Fibroblast of lung (primary cell): ENCODE data around the gene EBF3.

ENCODE experiments used
- EZH2 ChIP-seq: IDR thresholded peaks from 2 replicates; pipeline ENCODE4 v1.5.1; 2012; ENCODE audit warnings: low read length, control low read depth, mild to moderate bottlenecking; ENCODE audit errors: missing control alignments
- TF ChIP-seq, protein P1 (sequence below), 2 donors: IDR thresholded peaks in 1 of 2; conservative IDR thresholded peaks in 1 of 2; 1 replicate in 1 of 2; 2 replicates in 1 of 2; pipeline ENCODE4 v1.5.1; 2011 to 2012; ENCODE audit warnings: low read length in 2 of 2, control low read depth in 1 of 2, inconsistent platforms in 1 of 2, low read depth in 1 of 2, mild to moderate bottlenecking in 1 of 2

DNA sequence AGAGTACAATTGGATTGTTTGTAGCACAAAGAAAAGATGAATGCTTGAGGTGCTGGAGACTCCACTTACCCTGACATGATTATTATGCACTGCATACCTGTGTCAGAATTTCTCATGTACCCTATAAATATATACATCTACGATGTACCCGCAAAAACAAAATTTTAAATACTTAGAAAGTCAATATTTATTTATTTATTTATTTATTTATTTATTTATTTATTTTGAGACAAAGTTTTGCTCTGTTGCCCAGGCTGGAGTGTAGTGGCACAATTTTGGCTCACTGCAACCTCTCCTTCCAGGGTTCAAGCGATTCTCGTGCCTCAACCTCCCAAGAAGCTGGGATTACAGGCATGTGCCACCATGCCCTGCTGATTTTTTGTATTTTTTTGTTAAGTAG is 35.1 kb upstream of the EBF3 start:
- TF ChIP-seq, protein P1, sequence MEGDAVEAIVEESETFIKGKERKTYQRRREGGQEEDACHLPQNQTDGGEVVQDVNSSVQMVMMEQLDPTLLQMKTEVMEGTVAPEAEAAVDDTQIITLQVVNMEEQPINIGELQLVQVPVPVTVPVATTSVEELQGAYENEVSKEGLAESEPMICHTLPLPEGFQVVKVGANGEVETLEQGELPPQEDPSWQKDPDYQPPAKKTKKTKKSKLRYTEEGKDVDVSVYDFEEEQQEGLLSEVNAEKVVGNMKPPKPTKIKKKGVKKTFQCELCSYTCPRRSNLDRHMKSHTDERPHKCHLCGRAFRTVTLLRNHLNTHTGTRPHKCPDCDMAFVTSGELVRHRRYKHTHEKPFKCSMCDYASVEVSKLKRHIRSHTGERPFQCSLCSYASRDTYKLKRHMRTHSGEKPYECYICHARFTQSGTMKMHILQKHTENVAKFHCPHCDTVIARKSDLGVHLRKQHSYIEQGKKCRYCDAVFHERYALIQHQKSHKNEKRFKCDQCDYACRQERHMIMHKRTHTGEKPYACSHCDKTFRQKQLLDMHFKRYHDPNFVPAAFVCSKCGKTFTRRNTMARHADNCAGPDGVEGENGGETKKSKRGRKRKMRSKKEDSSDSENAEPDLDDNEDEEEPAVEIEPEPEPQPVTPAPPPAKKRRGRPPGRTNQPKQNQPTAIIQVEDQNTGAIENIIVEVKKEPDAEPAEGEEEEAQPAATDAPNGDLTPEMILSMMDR (conservative IDR thresholded peaks at IDR 0.05 in 1 of 2, IDR thresholded peaks at IDR 0.05 in 1 of 2; ENCODE audit: low read depth in 1 of 2, low read length in 2 of 2): no peak
- TF ChIP-seq EZH2: no peak
